Measurements from ENCODE around the gene CORO2A. TPM values are rescaled to one million over a fixed set of nuclear protein-coding genes. Genes with fewer than 3 reads are reported as not detected.
A peak's percentile ranks its signal among the peaks of the same experiment; 100 is the strongest.

The CORO2A gene
- total RNA-seq, 1 experiment from 2014 or later, result 15.8 TPM

- Histone ChIP-seq H3K23me2 (ENCODE audit: insufficient read length, low read depth, low read length, poor library complexity, severe bottlenecking) (no peaks in the 10 kb centered on the region), H2BK20ac (ENCODE audit: low read depth, low read length, poor library complexity, severe bottlenecking) (no peak overlapping the region), H3K4me2 (ENCODE audit: insufficient read depth, insufficient read length, low read length) (no peak overlapping the region), H3K9me3 (ENCODE audit: control insufficient read depth, low read depth, low read length) (no peaks in the 10 kb centered on the region), H2AK5ac (ENCODE audit: insufficient read length, low read length) (no peak overlapping the region), H4K8ac (replicated peaks; ENCODE audit: insufficient read length, low read depth, low read length) (no peak overlapping the region), H3K27ac (ENCODE audit: insufficient read length, low read depth, low read length) (no peak overlapping the region), H3K56ac (ENCODE audit: insufficient read length, low read depth, low read length) (no peak overlapping the region), H4K20me1 (ENCODE audit: control insufficient read depth, insufficient read depth, insufficient read length) (no peaks in the 10 kb centered on the region), H3K23ac (ENCODE audit: insufficient read length, low read depth, low read length) (no peak overlapping the region), H2BK120ac (ENCODE audit: low read depth, low read length, poor library complexity, severe bottlenecking) (no peak overlapping the region), H3K4ac (ENCODE audit: low read depth, low read length) (no peak overlapping the region), H2BK12ac (ENCODE audit: insufficient read length, low read depth, low read length) (no peak overlapping the region), H2BK5ac (ENCODE audit: insufficient read length, low read length) (no peak overlapping the region), H3K14ac (ENCODE audit: insufficient read depth, low read length) (no peak overlapping the region), H3K18ac (ENCODE audit: insufficient read length, low read depth, low read length) (no peak overlapping the region), H4K5ac (ENCODE audit: insufficient read length, low read depth, low read length) (no peak overlapping the region), H3T11ph (ENCODE audit: low read length) (no peak overlapping the region), H2BK15ac (ENCODE audit: low read depth, low read length) (no peak overlapping the region), H3K27me3 (ENCODE audit: insufficient read depth, low read length) (no peaks in the 10 kb centered on the region), H3K79me1 (ENCODE audit: insufficient read depth, low read depth, low read length, poor library complexity, severe bottlenecking) (no peaks in the 10 kb centered on the region), H3K79me2 (ENCODE audit: insufficient read depth, low read length) (no peaks in the 10 kb centered on the region), H3K4me1 (ENCODE audit: insufficient read depth, low read length) (peaks cover 2% of the 10 kb centered on the region), H3K9ac (ENCODE audit: extremely low read depth, insufficient read length, low read length) (no peak overlapping the region), H4K91ac (ENCODE audit: insufficient read length, low read depth, low read length) (no peak overlapping the region), H2AFZ (ENCODE audit: low read length) (no peak overlapping the region)
- Mint-ChIP-seq H3K27me3 (ENCODE audit: low read depth) (no peaks in the 10 kb centered on the region), H3K36me3 (ENCODE audit: insufficient read depth in 1 of 3, low read depth in 3 of 3) (peaks cover 9 to 37% (median 12%) of the 10 kb centered on the region in 3 experiments; a peak in 6 of 7 replicates), H3K9me3 (no peaks in the 10 kb centered on the region), H3K27ac (peak overlapping the region in 1 of 3 experiments; percentile 82; a peak in 3 of 7 replicates), H3K4me1 (peaks cover 13 to 17% of the 10 kb centered on the region in 2 experiments), H3K4me3 (no peak overlapping the region)
- DNase-seq, result no peak
- WGBS (ENCODE audit: extremely low coverage, insufficient read length, low lambda C conversion rate), result no CpG with 5 or more reads among the region's 3 CpGs
- TF ChIP-seq CTCF (conservative IDR thresholded peaks at IDR 0.05), result no peak
These were observed 83.4 kb downstream of the CORO2A start for GRCh38 chr9:98109052-98109451.
